Umbilical cord (tissue), 2 donors: Measurements from ENCODE around the gene NAA15. TPM values are rescaled to one million over a fixed set of nuclear protein-coding genes. Genes with fewer than 3 reads are reported as not detected.
"Not testable (repeated sequence)": the region's sequence is repeated elsewhere in the genome, so short reads cannot be mapped to it uniquely, and the experiment has no call there.

Experiments
- DNase-seq: peaks from one replicate; pipeline ENCODE4 v3.0.0-alpha.2; 2015; ENCODE audit warnings: low spot score
- total RNA-seq: library from RNA; depleted of rRNA; stranded (reverse); fragments of >200 nt; gene quantifications from one replicate; pipeline ENCODE4 v1.2.3, GENCODE V29; 2014; ENCODE audit warnings: low replicate concordance; ENCODE audit not compliant: insufficient read depth

NAA15 gene
- total RNA-seq: 20.5 TPM

DNA sequence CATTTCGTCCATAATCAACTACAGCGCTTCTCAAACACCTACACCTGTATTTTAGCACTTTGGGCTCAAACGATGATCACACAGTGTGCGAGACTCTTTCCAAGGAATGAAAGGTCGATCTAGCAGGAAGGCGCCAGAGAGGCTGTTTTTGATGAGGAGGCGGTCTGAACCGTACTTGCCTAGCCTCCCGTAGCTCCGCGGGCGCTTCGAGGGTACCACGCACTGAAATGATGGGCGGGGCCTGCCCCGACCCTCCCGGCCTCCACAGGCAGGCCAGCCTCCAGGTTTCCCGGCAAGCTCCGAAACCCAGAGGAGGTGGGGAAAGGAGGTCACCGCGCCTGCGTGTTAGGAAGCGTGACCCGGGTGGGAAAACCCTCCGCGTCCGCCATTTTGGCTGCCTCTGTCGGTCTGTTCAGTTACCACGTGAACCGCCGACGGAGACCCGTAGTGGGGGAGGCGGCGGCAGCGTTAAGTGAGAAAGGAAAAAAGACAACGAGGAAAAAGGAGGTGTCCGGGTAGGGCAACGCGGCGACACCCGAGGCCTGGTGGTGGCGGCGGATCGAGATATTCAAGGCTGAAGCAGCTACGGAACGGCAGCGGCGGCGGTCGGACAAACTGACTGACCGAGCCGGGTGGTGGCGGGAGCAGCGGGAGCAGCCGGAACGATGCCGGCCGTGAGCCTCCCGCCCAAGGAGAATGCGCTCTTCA, at the start of gene NAA15:
Gene NAA15, plus strand, starts transcription at position 393 of the 708 bp plus-strand sequence. Its CDS starts 273 bp downstream, at position 666.
- peak; percentile 99 for DNase-seq

DNA sequence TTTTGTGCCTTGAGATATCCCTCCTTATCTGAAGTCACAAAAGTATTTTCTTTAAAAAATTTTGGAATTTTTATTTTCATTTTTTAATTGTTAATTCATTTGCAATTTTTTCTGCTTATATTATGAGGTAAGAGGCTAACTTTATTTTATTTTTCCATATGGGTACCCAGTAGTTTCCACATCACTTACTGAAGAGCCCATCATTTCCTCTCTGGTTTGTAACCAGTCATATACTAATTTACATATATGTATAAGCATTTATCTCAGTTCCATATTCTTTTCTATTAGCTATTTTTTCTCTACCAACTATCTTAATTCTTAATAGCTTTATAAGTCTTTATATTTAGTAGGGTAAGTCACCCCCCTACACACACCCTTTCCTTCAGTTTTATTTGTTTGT, 48.3 kb upstream of the NAA15 start:
- no peak for DNase-seq

DNA sequence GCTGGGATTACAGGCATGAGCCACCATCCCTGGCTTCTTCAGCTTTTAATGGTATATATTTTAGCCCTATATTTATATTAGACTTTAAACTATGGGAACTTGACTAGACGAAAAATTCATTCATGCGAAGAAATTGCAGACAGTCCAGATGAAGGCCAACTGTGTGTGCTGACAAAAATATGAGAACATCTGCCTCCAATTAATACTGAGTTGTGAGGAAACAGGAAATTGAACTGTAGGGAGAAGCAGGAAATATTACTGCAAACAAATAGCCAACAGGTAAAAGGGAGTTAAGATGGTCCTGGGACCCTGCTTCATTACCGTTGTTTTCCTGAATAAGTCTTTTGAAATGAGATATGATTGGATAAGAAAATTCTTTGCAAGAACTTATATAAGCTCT, 47.6 kb upstream of the NAA15 start:
- no peak for DNase-seq

DNA sequence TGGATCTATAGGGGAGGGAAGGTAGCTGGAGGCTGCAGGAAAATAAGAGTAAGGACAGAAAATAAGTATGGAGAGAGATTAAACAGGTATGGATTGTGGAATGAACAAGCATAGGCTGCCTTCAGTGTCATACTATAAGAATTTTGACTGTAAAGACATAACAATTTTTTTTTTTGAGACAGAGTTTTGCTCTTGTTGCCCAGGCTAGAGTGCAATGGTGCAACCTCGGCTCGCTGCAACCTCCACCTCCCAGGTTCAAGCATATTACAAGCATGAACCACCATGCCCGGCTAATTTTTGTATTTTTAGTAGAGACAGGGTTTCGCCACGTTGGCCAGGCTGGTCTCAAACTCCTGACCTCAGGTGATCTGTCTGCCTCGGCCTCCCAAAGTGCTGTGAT, 45.7 kb upstream of the NAA15 start:
- DNase-seq: not testable (repeated sequence)

DNA sequence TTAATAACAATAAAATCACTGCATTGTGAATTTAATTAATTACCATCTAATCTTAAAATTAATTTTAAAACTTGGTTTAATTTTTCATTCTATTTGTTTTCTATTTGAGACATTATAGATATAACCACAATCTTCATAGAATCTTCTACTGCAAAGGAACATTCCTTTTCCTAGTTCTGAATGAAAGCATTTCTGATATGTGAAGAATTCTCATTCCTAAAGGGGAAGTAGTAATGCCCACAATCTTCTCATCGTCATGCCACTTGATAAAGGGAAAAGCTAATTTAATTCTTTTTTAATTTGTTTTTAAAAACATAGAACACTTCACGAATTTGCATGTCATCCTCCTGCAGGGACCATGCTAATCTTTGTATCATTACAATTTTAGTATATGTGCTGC, 45.0 kb upstream of the NAA15 start:
- no peak for DNase-seq

DNA sequence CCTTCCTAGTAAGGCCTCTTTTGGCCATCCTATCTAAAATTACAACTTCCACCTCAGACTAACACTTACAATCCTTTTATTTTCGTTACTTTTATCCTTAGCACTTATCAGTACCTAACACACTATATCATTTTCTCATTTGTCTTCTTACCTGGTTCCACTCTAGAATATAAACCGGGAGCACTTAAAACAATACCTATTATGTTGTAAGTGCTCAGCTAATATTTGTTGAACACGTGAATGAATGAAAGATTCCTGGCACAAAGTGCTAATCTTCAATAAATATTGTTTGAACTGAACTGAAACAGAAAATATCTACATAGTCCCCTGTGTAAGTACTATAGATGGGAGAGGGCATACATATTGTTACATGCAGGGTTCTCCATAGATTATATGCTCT, 35.7 kb upstream of the NAA15 start:
- no peak for DNase-seq

DNA sequence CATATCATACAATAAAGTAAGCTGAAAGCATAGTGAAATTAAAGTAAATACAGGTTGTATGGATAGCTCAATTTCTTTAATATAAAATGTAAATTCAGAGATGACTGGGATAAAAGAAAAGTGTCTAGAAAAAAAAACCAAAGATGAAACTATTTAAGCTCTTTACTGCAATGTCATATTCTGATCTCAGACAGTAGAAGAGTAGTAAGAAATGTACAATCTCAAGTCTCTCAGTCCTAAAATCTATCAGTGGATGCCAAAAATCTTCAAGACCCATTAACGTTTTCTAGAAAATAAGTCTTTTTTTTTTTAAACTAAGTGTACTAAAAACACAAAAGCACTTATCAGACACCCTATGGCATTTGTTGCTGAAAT, 35.1 kb upstream of the NAA15 start:
- no peak for DNase-seq

DNA sequence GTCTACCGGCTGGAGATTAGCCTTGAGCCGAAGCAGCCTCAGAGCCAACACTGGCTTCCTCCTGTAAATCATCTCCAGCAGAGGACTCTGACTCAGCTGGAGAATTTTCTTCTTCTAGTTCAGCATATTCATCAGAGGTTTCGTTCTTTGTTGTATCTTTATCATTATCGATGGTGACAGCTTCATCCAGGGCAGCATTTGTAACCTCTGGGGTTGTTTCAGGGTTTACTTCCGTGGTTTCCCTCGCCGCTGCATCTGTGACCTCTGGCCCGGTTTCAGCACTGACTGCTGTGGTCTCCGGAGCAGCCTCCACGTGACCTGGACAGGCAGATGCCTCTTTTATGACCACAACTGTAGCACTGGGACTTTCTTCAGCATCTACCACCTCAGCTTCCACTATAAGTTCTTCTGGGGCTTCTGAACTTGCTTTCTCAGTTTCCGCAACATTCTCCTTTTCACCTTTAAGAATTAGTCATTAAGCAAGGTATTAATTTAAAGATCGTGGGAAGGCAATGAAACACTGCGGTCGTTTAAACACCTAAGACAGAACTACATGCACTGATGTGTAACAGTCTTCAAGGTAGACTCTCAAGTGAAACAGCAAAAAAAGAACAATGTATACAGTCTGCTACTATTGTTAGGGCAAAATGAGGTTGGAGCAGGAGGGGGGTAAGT, 34.6 kb upstream of the NAA15 start:
- DNase-seq: peak; percentile 78

DNA sequence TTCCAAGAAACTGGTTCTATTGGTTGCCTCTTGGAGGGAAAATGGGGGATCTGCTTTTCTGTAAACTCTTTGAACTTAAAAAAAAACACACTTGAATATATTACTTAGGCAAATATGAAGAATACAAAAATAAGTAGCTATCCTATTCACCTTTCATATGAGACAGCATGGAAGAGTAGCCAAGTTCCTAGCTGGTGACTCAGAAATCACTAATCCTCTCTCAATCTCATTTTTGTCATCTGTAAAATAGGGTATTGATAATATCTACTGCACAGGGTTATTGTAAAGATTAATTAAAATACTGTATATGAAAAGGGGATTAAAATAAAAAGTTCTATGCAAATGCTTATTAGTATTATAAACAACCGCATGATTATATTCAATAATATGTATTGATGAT, 34.0 kb upstream of the NAA15 start:
- DNase-seq: no peak

DNA sequence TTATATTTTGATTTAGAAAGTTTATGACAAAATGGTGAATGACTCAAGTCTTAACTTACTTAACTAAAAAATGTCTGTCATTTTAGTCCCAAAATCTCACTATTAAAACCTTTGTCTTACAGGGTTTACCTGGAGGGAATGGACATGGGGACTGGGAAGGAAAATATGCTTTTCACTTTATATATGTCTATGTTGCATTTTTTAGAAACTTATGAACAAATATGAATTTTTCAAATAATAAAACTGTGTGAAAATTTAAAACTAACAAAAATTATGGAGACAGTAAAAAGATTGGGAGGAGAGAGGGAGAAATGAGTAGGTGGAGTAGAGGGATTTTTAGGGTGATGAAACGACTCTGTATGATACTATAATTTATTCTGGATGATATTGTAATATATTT, 27.5 kb upstream of the NAA15 start:
- no peak for DNase-seq

DNA sequence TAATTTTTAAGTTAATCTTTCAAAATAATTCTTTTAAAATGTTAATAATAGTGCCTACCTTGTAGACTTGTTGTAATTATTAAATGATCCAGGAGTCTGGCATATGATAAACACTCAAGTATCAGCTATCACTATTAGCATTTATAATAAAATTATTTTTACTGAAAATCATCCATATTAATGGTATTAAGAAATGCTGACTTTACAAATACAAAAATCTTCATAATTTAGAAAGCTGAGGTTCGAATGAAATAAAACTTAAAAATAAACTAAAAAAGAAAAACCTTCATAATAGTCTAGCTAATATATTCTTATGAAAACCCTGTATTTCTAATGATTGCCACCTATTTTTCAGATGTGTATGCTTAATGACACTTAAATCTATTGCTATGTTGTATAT, 26.5 kb upstream of the NAA15 start:
- DNase-seq: no peak

DNA sequence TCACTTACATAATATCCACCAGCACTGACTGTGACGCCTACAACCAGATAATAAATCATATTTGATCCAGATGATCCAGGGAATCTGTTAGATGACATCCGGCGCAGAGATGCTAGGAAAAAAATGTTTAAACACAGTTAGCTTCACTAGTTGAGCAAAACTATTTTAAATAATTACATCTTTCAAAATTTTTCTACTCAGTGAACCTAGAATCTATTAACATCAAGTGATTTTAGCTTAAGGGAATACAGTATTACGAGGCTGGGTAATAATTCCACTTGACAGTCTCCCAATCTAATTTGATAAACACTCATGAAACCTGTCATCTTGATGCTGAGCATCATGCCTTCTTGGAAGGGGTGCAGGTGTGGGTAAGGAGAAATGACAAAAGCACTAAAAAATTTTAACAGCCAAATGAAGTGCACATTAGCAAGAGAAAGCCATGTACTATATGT, 26.0 kb upstream of the NAA15 start:
- DNase-seq: no peak

DNA sequence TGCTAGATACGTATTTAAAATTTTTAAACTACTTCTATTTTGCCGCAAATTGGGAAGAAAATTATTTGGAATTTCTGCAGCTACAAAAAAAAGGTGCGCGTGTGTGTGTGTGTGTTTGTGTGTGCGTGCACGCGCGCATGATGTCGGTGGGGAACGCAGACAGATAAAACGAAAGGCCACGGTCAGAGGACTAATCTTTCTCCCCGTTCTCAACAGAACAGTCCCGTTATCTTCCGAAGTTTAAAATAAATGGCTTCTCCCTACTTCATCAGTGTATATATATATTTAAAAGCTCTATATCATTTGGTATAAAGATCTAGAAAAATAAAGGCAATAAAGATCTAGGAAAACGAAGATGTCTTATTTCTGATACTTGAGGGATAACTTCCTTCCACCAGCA, 22.8 kb upstream of the NAA15 start:
- DNase-seq: no peak

DNA sequence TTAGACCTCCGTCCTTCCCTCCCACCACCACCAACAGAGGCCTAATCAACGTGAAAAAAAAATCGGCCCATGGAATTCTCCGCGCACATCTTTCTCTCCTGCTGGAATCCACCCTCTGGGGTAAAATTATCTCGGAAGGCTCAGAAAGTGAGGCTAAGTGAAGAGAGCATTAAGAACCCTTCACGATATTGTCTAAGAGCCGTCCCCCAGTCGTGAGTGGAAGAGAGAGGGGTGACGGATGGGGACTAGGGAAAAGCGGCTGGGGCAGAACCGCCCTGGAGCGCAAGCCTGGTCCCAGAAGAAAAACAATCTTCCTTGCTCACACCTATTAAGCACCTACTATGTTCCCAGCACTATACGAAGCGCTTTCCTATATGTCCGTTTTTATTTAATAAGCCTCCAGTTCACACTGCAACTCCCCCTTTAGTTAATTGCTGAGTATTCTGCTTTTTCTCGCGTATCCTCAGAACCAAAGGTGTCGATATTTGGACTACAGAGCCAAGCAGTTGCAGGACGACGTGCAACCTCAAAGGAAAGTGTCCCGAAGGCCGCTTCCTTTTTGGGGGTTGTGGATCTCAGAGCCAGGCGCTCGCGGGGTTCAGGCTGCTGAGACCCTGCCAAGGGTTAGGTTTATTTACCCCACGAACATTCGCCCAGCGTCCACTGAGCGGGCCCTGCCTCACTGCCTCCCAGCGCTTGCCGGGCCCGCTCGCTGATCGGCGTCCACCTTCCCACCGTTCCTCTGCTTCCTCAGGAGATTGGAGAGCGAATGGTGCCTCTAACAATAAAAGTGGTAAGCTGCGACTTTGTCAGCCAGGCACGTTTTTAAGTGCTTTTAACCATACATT, 22.2 kb upstream of the NAA15 start:
- peak; percentile 21 for DNase-seq

DNA sequence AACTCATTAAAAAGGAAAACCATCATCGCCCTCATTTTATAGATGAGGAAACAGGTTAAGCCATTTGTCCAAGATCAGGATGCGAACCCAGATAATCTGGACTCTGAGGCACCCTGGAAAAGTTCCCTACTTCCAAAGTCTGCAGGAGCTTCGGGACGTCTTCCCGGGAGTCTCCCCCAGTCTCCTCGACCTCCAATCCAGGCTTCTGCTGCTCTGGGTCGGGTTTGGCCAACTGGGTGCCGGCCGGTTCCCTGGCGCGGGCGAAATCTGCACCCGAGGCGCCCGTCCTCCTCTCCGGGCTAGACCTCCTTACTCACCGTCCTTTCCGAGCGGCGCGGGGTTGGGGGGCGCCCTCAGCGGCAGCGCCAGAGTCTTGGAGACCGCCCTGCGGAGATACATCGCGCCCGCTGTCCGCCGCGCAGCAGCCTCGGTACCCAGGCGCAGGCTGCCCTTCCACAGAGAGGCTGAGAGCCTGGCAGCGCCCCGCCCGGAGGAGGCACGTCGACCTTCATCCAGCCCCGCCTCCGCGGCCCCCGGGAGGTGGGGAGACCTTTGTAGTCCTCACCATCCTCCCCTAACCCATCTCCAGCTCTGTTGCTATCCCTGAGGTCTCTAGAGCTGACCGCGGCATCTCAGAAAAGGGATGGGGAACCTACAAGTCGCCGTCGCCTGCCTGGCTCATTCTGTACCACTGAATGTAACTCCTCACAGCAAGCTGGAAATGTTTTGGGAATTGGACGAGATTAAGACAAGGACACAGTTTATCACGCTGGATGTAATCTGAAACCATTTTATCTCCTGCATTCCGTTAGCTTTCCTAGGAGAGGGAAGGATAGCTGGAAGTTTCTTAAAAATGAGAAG, 21.3 kb upstream of the NAA15 start, which contains the start of gene MGARP:
Gene MGARP, minus strand, starts transcription at position 466 of the 861 bp plus-strand sequence. Its CDS starts 67 bp downstream, at position 399.
- DNase-seq: peak; percentile 57

DNA sequence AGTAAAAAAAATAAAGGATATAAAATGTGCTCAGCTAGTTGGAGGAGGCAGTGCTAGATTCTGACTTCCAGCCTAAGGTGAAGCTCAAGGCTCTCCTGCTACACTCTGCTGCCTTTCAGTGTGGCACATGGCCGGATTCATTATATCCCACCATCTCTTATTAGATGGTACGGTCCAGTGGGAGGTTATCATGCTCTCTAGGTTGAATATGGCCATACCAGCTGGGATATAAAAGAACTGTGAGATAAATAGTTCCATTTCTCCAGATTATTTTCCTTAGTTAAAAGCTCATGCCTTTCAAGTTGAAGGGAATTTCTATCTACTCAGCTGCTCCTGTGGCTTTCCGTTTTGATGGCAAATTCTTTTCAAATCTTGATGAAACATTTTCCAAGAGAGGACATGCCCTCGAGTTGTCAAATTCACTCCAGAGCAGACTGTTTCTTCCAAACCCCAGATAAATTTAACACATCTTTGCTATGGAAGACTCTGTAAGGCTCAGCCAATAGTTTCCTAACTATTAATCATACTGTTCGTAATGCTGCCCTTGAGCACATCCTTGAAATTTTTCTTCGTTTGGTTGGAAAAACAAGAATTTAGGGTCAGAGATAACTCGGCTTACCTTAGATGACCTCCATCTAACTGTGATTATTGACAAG, 19.1 kb upstream of the NAA15 start:
- peak; percentile 8 for DNase-seq

DNA sequence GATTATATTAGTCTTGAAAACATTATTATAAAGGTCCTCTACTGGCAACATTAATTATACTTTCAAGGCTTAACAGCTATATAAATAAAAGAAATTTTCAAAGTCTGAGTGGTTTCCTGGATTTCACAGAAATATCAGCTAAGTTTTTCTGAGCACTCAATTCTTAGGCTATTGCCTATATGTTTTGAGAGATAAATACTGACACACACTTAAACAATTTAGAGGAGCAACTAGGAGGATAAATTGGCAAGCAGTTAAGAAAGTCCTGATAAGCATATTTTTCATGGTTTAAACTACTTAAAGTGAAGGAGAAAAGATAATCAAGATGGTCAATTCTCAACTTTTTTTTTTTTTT, 18.6 kb upstream of the NAA15 start:
- DNase-seq: no peak

DNA sequence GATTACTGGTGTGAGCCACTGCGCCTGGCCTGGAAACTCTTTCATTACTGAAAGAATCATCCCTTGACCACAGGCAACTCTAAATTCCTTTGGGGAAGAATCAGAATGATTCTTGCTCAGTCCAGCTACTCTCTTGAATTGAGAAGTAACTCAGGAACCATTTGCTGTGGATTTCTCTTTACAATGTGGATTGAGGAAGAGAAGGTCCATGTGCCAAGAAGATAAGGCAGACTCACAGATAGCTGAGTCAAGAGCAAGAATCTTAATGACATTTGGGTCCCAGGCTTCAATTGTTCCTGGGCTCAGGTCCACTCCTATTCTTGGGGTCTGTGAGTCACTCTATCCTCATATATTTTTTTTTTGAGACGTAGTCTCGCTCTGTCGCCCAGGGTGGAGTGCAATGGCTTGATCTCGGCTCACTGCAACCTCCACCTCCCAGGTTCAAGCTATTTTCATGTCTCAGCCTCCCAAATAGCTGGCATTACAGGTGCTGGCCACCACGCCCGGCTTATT, 15.1 kb upstream of the NAA15 start:
- no peak for DNase-seq

DNA sequence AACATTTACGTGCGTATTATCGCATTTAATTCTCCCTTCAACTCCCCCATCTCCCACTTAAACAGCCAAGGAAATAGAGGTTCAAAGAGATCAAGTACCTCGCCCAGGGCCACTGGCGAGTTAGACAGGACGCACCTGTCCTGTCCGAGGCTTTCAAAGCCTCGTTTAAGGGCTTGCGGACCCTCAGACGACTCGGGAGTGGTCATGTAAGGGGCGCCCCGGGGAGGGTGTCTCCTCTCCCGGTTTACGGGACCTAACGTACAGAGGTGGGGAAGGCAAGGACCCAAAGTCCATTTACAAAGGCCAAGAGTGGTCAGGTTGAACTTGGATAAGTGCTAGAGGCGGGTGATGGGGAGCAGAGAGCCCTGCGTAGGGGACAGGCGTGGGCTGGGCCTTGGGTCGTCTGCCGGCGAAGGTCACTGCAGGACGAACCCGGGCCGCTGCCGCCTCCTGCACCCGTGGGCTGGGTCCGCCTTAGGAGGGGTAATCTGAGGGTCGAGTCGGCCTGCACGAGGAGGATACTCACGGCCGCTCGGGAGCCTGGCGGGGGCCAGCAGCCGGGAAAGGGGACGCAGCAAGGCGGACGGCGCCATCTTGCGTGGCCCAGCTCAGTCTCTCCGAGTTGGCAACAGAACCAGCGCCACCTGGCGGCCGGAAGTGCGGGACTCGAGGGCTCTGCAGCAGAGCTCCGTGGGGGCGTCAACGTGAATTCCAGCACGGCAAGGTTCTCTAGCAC, 5.9 kb upstream of the NAA15 start:
- peak; percentile 97 for DNase-seq

DNA sequence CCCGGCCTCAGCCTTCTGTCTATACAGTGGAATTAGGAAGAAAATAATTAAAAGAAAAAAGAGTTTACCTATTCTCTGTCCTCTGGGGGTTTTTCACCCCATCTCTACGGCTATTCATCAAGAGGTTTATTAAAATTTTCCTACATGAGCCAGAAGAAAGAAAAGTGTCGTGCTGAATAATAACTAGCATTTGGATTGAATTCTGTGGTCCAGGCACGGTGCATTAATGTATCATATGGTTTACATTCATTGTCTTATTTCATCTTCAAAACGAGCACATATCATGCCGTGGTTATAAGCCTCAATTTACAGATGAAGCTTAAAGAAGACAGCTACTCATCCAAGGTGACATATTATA, 5.4 kb upstream of the NAA15 start:
- DNase-seq: no peak
